K562 (cell line): ENCODE measurements around the gene TMEM150A. TPM values are rescaled to one million over a fixed set of nuclear protein-coding genes. Genes with fewer than 3 reads are reported as not detected.

Experiments used
- AFF1 ChIP-seq, 2 experiments: fragments of 450-650 bp; IDR thresholded peaks; 2 replicates each; pipeline ENCODE4 v1.6.1; 2018; ENCODE audit warnings: mild to moderate bottlenecking in 2 of 2, low read depth in 1 of 2; ENCODE audit not compliant: partially characterized antibody in 2 of 2
- CBFA2T3 ChIP-seq: fragments of 450-650 bp; IDR thresholded peaks from 2 replicates; pipeline ENCODE4 v1.6.1; 2017
- E2F8 ChIP-seq: fragments of 450-650 bp; IDR thresholded peaks from 2 replicates; pipeline ENCODE4 v1.7.1; 2018; ENCODE audit warnings: mild to moderate bottlenecking, low read depth; ENCODE audit not compliant: partially characterized antibody
- ELK3 ChIP-seq: fragments of 450-650 bp; formaldehyde crosslinking; IDR thresholded peaks from 2 replicates; pipeline ENCODE4 v1.4.0; 2020; ENCODE audit warnings: mild to moderate bottlenecking
- HBP1 ChIP-seq: fragments of 450-650 bp; formaldehyde crosslinking; IDR thresholded peaks from 2 replicates; pipeline ENCODE4 v1.4.0; 2022; ENCODE audit warnings: missing genetic modification characterization
- KLF13 ChIP-seq: fragments of 450-650 bp; IDR thresholded peaks from 2 replicates; pipeline ENCODE4 v1.6.1; 2016; ENCODE audit warnings: missing genetic modification characterization, low read depth, mild to moderate bottlenecking, missing compliant biosample characterization, moderate library complexity, borderline replicate concordance
- MNT ChIP-seq, 2 experiments: fragments of 450-650 bp; conservative IDR thresholded peaks; 2 replicates each; pipeline ENCODE4 v1.6.1; 2017; ENCODE audit warnings: mild to moderate bottlenecking in 2 of 2, moderate library complexity in 2 of 2
- MTA1 ChIP-seq: fragments of 450-650 bp; IDR thresholded peaks from 2 replicates; pipeline ENCODE4 v1.6.1; 2017; ENCODE audit warnings: borderline replicate concordance
- POLR3G ChIP-seq: IDR thresholded peaks from 2 replicates; pipeline ENCODE4 v1.6.1; 2011; ENCODE audit not compliant: insufficient read length, insufficient replicate concordance; ENCODE audit errors: extremely low read depth
- SREBF1 ChIP-seq: fragments of 150-350 bp; IDR thresholded peaks from 2 replicates; pipeline ENCODE4 v1.6.1; 2014; ENCODE audit warnings: antibody characterized with exemption, low read depth, low read length, borderline replicate concordance
- ZBTB33 ChIP-seq: sonication (generic); formaldehyde crosslinking; IDR thresholded peaks from 2 replicates; pipeline ENCODE4 v1.8.1; 2023; ENCODE audit warnings: mild to moderate bottlenecking, missing genetic modification reagents
- polyA plus RNA-seq, 8 experiments: library from polyadenylated mRNA; depleted of rRNA in 4 of 8; stranded (reverse) in 5 of 8; unstranded in 3 of 8; fragments of >200 nt; fragmentation: Nextera tagmentation in 2 of 8; fragmentation: Illumina TruSeq in 1 of 8; extraction: Ambion mirVana in 2 of 8; extraction: Trizol in 1 of 8; gene quantifications; 2 replicates each; pipeline versions ENCODE4 v1.2.1 to v1.2.3, GENCODE V29; 2011 to 2014; ENCODE audit warnings: inconsistent platforms in 1 of 8, missing spikeins in 1 of 8
- total RNA-seq, 7 experiments: library from RNA; depleted of rRNA in 6 of 7; stranded (reverse); fragments of >200 nt in 6 of 7; fragmentation: Illumina TruSeq in 2 of 7; extraction: Trizol in 2 of 7; gene quantifications; 2 replicates each; pipeline versions ENCODE4 v1.2.1 to v1.2.3, GENCODE V29; 2011 to 2021; ENCODE audit warnings: low replicate concordance in 1 of 7

The TMEM150A gene
- total and polyA plus RNA-seq, 9 of the 15 experiments (the other 6 are each of a cell fraction or from before 2014, with no cell fraction given), result 3.9 to 17.1 (median 8.4) TPM

GRCh38 chr2:85584857-85585780 is 17.4 kb downstream of the TMEM150A start (continued):
- TF ChIP-seq ELK3 (CRISPR knock-in tag), result no peak
- TF ChIP-seq CBFA2T3, result peak; percentile 87
- TF ChIP-seq E2F8, result no peak
- peak; percentile 65; the same call in 1 of the 2 replicates for TF ChIP-seq HBP1 (CRISPR knock-in tag)
- peak; percentile 74 for TF ChIP-seq MTA1
- peak in 1 of 2 experiments; percentile 36 for TF ChIP-seq AFF1 (IDR thresholded peaks at IDR 0.05; ENCODE audit: low read depth in 1 of 2, partially characterized antibody in 2 of 2)
- peak; percentile 8; the same call in 1 of the 2 replicates for TF ChIP-seq KLF13
- TF ChIP-seq SREBF1, result no peak
- TF ChIP-seq MNT (conservative IDR thresholded peaks at IDR 0.05), result peak in 1 of 2 experiments; percentile 39; a peak in 1 of 4 replicates
- TF ChIP-seq ZBTB33 (CRISPR knock-in tag), result no peak; the same call in 1 of the 2 replicates
- TF ChIP-seq POLR3G, result no peak
